Astrocyte of the spinal cord (primary cell): Measurements from ENCODE around the gene ZDHHC22.

Experiments used
- DNase-seq: peaks from one replicate; pipeline ENCODE4 v3.0.0; 2011; ENCODE audit warnings: low read depth, low spot score
- H3K4me3 ChIP-seq: 2 replicates; pipeline ENCODE4 v1.5.1; 2011; ENCODE audit warnings: low read depth, mild to moderate bottlenecking, low read length, moderate library complexity
- CTCF ChIP-seq: IDR thresholded peaks from 2 replicates; pipeline ENCODE4 v1.5.1; 2012; ENCODE audit warnings: low read depth, mild to moderate bottlenecking, low read length, inconsistent platforms
- in situ Hi-C: cut with HindIII; loops from 2 replicates; pipeline ENCODE4 v1.10.0; 2017; ENCODE audit warnings: low sequenced_read_pairs

ZDHHC22 gene

DNA sequence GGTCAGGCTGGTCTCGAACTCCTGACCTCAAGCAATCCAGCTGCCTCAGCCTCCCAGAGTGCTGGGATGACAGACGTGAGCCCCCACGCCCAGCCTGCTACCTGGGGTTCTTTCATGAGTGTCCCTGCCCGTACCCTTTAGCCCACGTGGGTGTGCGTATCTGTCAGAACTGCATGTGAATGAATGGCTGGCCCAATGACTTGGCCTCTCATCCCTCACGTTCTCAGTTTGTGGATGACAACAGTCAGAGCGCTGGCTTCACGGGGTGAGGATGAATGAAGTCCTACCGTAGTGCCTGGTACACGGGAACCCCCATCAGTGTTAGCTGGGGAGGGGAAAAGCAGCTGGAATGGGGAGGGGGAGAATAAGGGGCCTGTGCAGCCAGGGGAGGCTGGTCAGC lies 16.1 kb upstream of the ZDHHC22 start:
- TF ChIP-seq CTCF: no peak
- DNase-seq: no peak
- in situ Hi-C loops: no loop called here
- H3K4me3 ChIP-seq: no peak overlapping the region

DNA sequence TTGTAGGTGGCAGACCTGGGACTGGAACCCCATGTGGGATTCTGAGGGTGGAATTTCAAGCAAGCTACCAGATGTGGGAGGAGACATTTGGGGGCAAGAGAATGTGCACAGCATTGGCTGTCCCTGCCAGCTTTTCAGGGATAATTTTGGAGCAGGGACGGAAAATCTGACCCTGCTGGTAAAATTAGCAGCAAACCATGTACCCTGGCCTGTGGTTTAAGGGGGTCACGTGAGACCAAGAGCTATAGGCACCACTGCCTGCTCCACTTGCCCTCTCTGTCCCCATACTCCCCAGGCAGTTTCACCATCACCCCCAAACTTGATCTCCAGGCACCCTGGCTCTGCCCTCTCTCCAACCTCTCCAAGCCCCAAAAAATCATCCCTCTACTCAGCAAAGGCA lies 13.5 kb upstream of the ZDHHC22 start:
- in situ Hi-C loops: no loop called here
- no peak overlapping the region for H3K4me3 ChIP-seq
- DNase-seq: no peak
- no peak for TF ChIP-seq CTCF

DNA sequence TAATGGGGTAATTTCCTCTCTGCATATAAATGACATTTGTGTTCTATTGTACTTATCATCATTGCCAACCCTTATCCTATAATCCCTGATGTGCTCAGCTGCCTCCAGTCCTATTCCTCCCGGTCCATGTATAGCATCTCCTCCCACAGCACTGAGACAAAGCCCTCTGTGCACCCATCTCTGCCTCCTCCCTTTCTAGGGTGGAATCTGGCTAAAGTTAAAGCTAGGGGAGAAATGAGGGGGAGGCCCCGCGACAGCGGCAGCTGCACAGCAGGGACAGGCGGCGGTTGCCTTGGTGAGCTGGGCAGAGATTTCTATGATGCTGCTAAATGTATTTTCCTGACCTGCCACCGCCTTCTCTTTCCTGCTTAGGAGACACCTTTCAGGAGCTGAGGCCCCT lies 12.8 kb upstream of the ZDHHC22 start:
- no peak for TF ChIP-seq CTCF
- no peak for DNase-seq
- H3K4me3 ChIP-seq: no peak overlapping the region
- in situ Hi-C loops: no loop called here

- DNase-seq: no peak
- H3K4me3 ChIP-seq: no peak overlapping the region
- TF ChIP-seq CTCF: no peak
- in situ Hi-C loops: no loop called here
These were observed 12.2 kb upstream of the ZDHHC22 start for GRCh38 chr14:77153802-77154201.

GRCh38 chr14:77151918-77152588 lies 10.5 kb upstream of the ZDHHC22 start:
- no peak overlapping the region for H3K4me3 ChIP-seq
- in situ Hi-C loops: no loop called here
- TF ChIP-seq CTCF: no peak
- DNase-seq: no peak

DNA sequence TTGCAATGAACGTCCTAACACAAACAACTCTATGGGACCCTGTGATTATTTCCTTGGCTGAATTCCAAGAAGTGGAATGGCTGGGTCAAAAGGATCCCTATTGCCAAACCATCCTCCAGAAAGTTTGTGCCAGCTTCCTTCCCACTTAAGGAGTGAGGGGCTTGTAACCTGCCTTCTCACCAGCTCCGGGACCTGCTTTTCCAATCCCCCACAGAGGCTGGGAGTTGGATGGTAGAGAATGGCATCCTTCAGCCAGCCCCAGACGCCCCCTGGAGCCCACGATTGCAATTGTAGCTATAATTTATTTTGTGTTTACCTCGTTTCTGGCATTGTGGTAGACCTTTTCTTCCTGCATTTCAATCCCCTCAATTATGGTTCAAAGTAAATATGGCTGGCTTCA lies 9.7 kb upstream of the ZDHHC22 start:
- DNase-seq: no peak
- in situ Hi-C loops: no loop called here
- no peak overlapping the region for H3K4me3 ChIP-seq
- peak; percentile 66 for TF ChIP-seq CTCF
